GM19438 (cell line): ENCODE data around the gene TNFRSF21.

Source experiments
- ATAC-seq: cut with Tn5 transposase; IDR thresholded peaks from one replicate; pipeline ENCODE4 v1.9.1; 2021; ENCODE audit warnings: low read depth; ENCODE audit not compliant: unreplicated experiment

The TNFRSF21 gene

GRCh38 chr6:47256361-47256760 is 53.3 kb downstream of the TNFRSF21 start:
- ATAC-seq, result no peak

- ATAC-seq, result no peak
Observed at GRCh38 chr6:47254906-47255305, 54.8 kb downstream of the TNFRSF21 start.

- no peak for ATAC-seq
Observed at GRCh38 chr6:47254051-47254450, 55.7 kb downstream of the TNFRSF21 start.

- no peak for ATAC-seq
Observed at GRCh38 chr6:47253136-47253535, 56.6 kb downstream of the TNFRSF21 start.

GRCh38 chr6:47252633-47253032 is 57.1 kb downstream of the TNFRSF21 start:
- no peak for ATAC-seq

- no peak for ATAC-seq
Observed at GRCh38 chr6:47251396-47251795, 58.3 kb downstream of the TNFRSF21 start.

GRCh38 chr6:47250302-47250701 is 59.4 kb downstream of the TNFRSF21 start:
- ATAC-seq, result no peak

GRCh38 chr6:47248446-47248845 is 61.3 kb downstream of the TNFRSF21 start:
- no peak for ATAC-seq

GRCh38 chr6:47247227-47247797 is 62.4 kb downstream of the TNFRSF21 start:
- ATAC-seq, result peak; percentile 57

GRCh38 chr6:47246551-47246950 is 63.2 kb downstream of the TNFRSF21 start:
- no peak for ATAC-seq

GRCh38 chr6:47245745-47246371 is 63.8 kb downstream of the TNFRSF21 start:
- no peak for ATAC-seq

- peak; percentile 91 for ATAC-seq
Observed at GRCh38 chr6:47242483-47243386, 67.0 kb downstream of the TNFRSF21 start.

- no peak for ATAC-seq
Observed at GRCh38 chr6:47241742-47242482, 67.8 kb downstream of the TNFRSF21 start.

- no peak for ATAC-seq
Observed at GRCh38 chr6:47240277-47240890, 69.3 kb downstream of the TNFRSF21 start.

GRCh38 chr6:47239546-47239945 is 70.2 kb downstream of the TNFRSF21 start:
- no peak for ATAC-seq

GRCh38 chr6:47238456-47238995 is 71.2 kb downstream of the TNFRSF21 start:
- no peak for ATAC-seq

- no peak for ATAC-seq
Observed at GRCh38 chr6:47237196-47237595, 72.5 kb downstream of the TNFRSF21 start.

GRCh38 chr6:47235964-47236760 is 73.5 kb downstream of the TNFRSF21 start:
- no peak for ATAC-seq

- no peak for ATAC-seq
Observed at GRCh38 chr6:47235421-47235820, 74.3 kb downstream of the TNFRSF21 start.
